GM12878 (cell line): ENCODE measurements around the gene BET1. TPM values are rescaled to one million over a fixed set of nuclear protein-coding genes. Genes with fewer than 3 reads are reported as not detected.

Experiments used
- ATAC-seq: fragments of 200-7000 bp; cut with Tn5 transposase; 3 replicates; pipeline ENCODE4 v1.9.1; 2020; ENCODE audit warnings: mild to moderate bottlenecking, moderate library complexity
- BruUV-seq: library from RNA; stranded (reverse); fragments of 400-500 nt; replicated peaks from 2 replicates; lab custom pipeline; 2021; lab: Mats Ljungman, UMichigan
- CTCF ChIA-PET: fragments of 300-600 bp; sonication (Branson Sonifier 250); formaldehyde crosslinking; extraction: SDS; loops from one replicate; lab custom pipeline; 2021; ENCODE audit warnings: inconsistent platforms; lab: Yijun Ruan, JAX
- POLR2A ChIA-PET: fragments of 350-600 bp; formaldehyde crosslinking; extraction: SDS; loops from one replicate; lab custom pipeline; 2021; ENCODE audit warnings: inconsistent platforms; lab: Charles Lee
- RAD21 ChIA-PET: fragments of 300-600 bp; sonication (Branson Sonifier 250); formaldehyde crosslinking; loops from one replicate; lab custom pipeline; 2023; ENCODE audit warnings: antibody characterized with exemption; ENCODE audit not compliant: unreplicated experiment; lab: Charles Lee
- SMC1A ChIA-PET: fragments of 300-600 bp; sonication (Branson Sonifier 250); formaldehyde crosslinking; loops from one replicate; lab custom pipeline; 2023; ENCODE audit not compliant: unreplicated experiment, uncharacterized antibody; lab: Charles Lee
- DNase-seq: peaks from one replicate; pipeline ENCODE4 v3.0.0-alpha.2; 2011; ENCODE audit warnings: low read depth, low spot score
- FAIRE-seq: peaks from 3 replicates; lab custom pipeline; 2011; peaks lifted over from hg19 to GRCh38; lab: Jason Lieb, UNC
- H2AFZ ChIP-seq: 2 replicates; pipeline ENCODE4 v1.6.0; 2011; ENCODE audit warnings: low read depth, low read length, control low read depth; ENCODE audit not compliant: control insufficient read depth
- H3K27ac ChIP-seq: 2 replicates; pipeline ENCODE4 v1.5.1; 2011; ENCODE audit warnings: control low read depth; ENCODE audit not compliant: control insufficient read depth, insufficient read depth
- H3K27me3 ChIP-seq, 2 experiments: replicated peaks in 1 of 2; 2 replicates each; pipeline versions ENCODE4 v1.6.0 to v1.6.1; 2011; ENCODE audit warnings: low read length in 1 of 2; ENCODE audit not compliant: control insufficient read depth in 2 of 2, insufficient read depth in 2 of 2
- H3K36me3 ChIP-seq, 2 experiments: 2 replicates each; pipeline ENCODE4 v1.5.1; 2011; ENCODE audit warnings: low read length in 1 of 2; ENCODE audit not compliant: control insufficient read depth in 2 of 2, insufficient read depth in 2 of 2
- H3K4me1 ChIP-seq: 2 replicates; pipeline ENCODE4 v1.6.1; 2011; ENCODE audit warnings: mild to moderate bottlenecking, low read length, moderate library complexity, mixed read lengths; ENCODE audit not compliant: control insufficient read depth, insufficient read depth
- H3K4me2 ChIP-seq: 2 replicates; pipeline ENCODE4 v1.6.0; 2011; ENCODE audit warnings: control low read depth; ENCODE audit not compliant: control insufficient read depth, insufficient read depth
- H3K4me3 ChIP-seq: fragments of 200-600 bp; sonication (generic); 2 replicates; pipeline ENCODE4 v1.5.1; 2016
- H3K79me2 ChIP-seq: 2 replicates; pipeline ENCODE4 v1.6.0; 2011; ENCODE audit warnings: low read length; ENCODE audit not compliant: control insufficient read depth, insufficient read depth
- H3K9ac ChIP-seq: 2 replicates; pipeline ENCODE4 v1.8.0; 2011; ENCODE audit warnings: low read length, control low read depth, mixed read lengths; ENCODE audit not compliant: control insufficient read depth, insufficient read depth
- H3K9me3 ChIP-seq: replicated peaks from 3 replicates; pipeline ENCODE4 v1.5.1; 2011; ENCODE audit warnings: mild to moderate bottlenecking, low read length; ENCODE audit not compliant: control insufficient read depth, insufficient read depth
- H4K20me1 ChIP-seq: 2 replicates; pipeline ENCODE4 v1.6.0; 2011; ENCODE audit not compliant: control insufficient read depth, insufficient read depth
- BCL11A ChIP-seq: IDR thresholded peaks from 2 replicates; pipeline ENCODE4 v1.6.1; 2011; ENCODE audit warnings: low read depth, low read length
- BMI1 ChIP-seq: fragments of 450-650 bp; IDR thresholded peaks from 2 replicates; pipeline ENCODE4 v1.6.1; 2016; ENCODE audit warnings: mild to moderate bottlenecking, moderate library complexity, borderline replicate concordance
- CBX3 ChIP-seq: fragments of 200-600 bp; sonication (generic); IDR thresholded peaks from 2 replicates; pipeline ENCODE4 v1.6.1; 2016; ENCODE audit warnings: low read depth, borderline replicate concordance
- CHD4 ChIP-seq: fragments of 200-600 bp; sonication (generic); IDR thresholded peaks from 2 replicates; pipeline ENCODE4 v1.6.1; 2016; ENCODE audit warnings: mild to moderate bottlenecking
- DPF2 ChIP-seq: fragments of 450-650 bp; IDR thresholded peaks from 2 replicates; pipeline ENCODE4 v1.6.1; 2017; ENCODE audit warnings: mild to moderate bottlenecking
- EZH2 ChIP-seq: IDR thresholded peaks from 2 replicates; pipeline ENCODE4 v1.6.1; 2012; ENCODE audit warnings: low read depth, mild to moderate bottlenecking, control low read depth, inconsistent platforms, low read length, borderline replicate concordance; ENCODE audit not compliant: control insufficient read depth
- GABPA ChIP-seq: IDR thresholded peaks from 2 replicates; pipeline ENCODE4 v1.6.1; 2014; ENCODE audit warnings: antibody characterized with exemption, low read depth, mild to moderate bottlenecking, inconsistent platforms
- POLR2A ChIP-seq: IDR thresholded peaks from 2 replicates; pipeline ENCODE4 v1.6.1; 2011; ENCODE audit warnings: low read depth, mild to moderate bottlenecking, low read length
- RELA ChIP-seq: fragments of 450-650 bp; IDR thresholded peaks from 2 replicates; pipeline ENCODE4 v1.8.0; 2014; ENCODE audit warnings: borderline replicate concordance; ENCODE audit not compliant: partially characterized antibody
- RUNX3 ChIP-seq: IDR thresholded peaks from 2 replicates; pipeline ENCODE4 v1.6.1; 2012; ENCODE audit warnings: low read length, inconsistent platforms
- SIN3A ChIP-seq: IDR thresholded peaks from 2 replicates; pipeline ENCODE4 v1.6.1; 2012; ENCODE audit warnings: low read depth, low read length, improper control_type of control experiment
- SUZ12 ChIP-seq: fragments of 200-600 bp; sonication (generic); IDR thresholded peaks from one replicate; pipeline ENCODE4 v1.6.1; 2018; ENCODE audit warnings: antibody characterized with exemption, mild to moderate bottlenecking; ENCODE audit not compliant: unreplicated experiment
- ZZZ3 ChIP-seq: IDR thresholded peaks from 2 replicates; pipeline ENCODE4 v1.6.1; 2011; ENCODE audit warnings: low read depth; ENCODE audit not compliant: control insufficient read depth, insufficient read length
- WGBS: methylation state at CpG from one replicate; pipeline ENCODE4 v1.1.6; 2016; ENCODE audit warnings: low lambda C conversion rate; ENCODE audit not compliant: insufficient replicate concordance, insufficient coverage; ENCODE audit errors: missing lambda C conversion rate; 5-methylcytosine and 5-hydroxymethylcytosine counted together
- in situ Hi-C: fragments of 300-500 bp; cut with MboI; formaldehyde crosslinking; loops from 9 replicates; pipeline ENCODE4 v1.14.3; 2018; ENCODE audit warnings: mixed read lengths
- intact Hi-C: fragments of 100-400 bp; cut with micrococcal nuclease; formaldehyde crosslinking; loops from one replicate; pipeline ENCODE4 v1.14.2; 2022; ENCODE audit not compliant: unreplicated experiment
- polyA plus RNA-seq, 11 experiments: library from polyadenylated mRNA; depleted of rRNA in 4 of 11; unstranded in 6 of 11; stranded (reverse) in 5 of 11; fragments of >200 nt; fragmentation: Nextera tagmentation in 4 of 11; fragmentation: Illumina TruSeq in 1 of 11; extraction: Ambion mirVana in 4 of 11; extraction: Trizol in 1 of 11; gene quantifications; 1 replicate in 1 of 11; 2 replicates in 10 of 11; pipeline versions ENCODE4 v1.2.1 to v1.2.3, GENCODE V29; 2011 to 2016; ENCODE audit warnings: inconsistent platforms in 2 of 11, missing spikeins in 2 of 11, low read depth in 1 of 11
- total RNA-seq, 4 experiments: library from RNA; depleted of rRNA in 3 of 4; stranded (reverse); fragments of >200 nt in 3 of 4; fragmentation: Illumina TruSeq in 1 of 4; extraction: Trizol in 1 of 4; gene quantifications; 2 replicates each; pipeline versions ENCODE4 v1.2.1 to v1.2.3, GENCODE V29; 2013 to 2021
- TF ChIP-seq, protein P1 (sequence below): fragments of 150-350 bp; IDR thresholded peaks from 2 replicates; pipeline ENCODE4 v1.6.1; 2016; ENCODE audit warnings: low read depth, low read length
- TF ChIP-seq, protein P2 (sequence below): IDR thresholded peaks from 2 replicates; pipeline ENCODE4 v1.6.1; 2012; ENCODE audit warnings: low read depth, low read length, improper control_type of control experiment
- TF ChIP-seq, protein P3 (sequence below): IDR thresholded peaks from 2 replicates; pipeline ENCODE4 v1.6.1; 2012; ENCODE audit warnings: low read length, inconsistent platforms
- TF ChIP-seq, protein P4 (sequence below): IDR thresholded peaks from 2 replicates; pipeline ENCODE4 v1.6.1; 2011; ENCODE audit warnings: mild to moderate bottlenecking, low read depth, low read length, moderate library complexity; ENCODE audit not compliant: insufficient replicate concordance

The BET1 gene
- total and polyA plus RNA-seq, 10 of the 15 experiments (the other 5 are each of a cell fraction or from before 2014, with no cell fraction given) = 12.5 to 99.5 (median 28.4) TPM

DNA sequence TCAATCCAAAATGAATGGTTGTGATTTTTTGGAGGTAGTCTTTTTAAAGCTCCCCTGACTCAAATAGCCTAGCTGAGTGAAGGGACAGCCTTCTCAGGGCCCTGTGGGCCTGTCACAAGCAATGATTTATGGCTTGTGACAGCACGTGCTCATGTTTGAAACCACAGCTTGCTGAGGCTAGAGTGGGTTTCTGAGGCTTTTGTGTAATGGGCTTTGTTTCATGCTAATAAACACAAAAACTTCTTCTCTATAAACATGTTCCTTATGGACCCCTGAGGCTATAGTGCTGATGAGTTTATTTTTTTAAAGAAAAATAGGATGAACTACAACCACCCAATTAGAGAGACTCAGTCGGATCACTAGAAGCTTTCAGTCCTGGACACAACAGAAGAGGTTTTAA is 36.1 kb upstream of the BET1 start:
- in situ Hi-C loops (no loop called here), intact Hi-C loops (no loop called here)
- DNase-seq = no peak
- CTCF ChIA-PET = interaction anchor here (1.1 to 2.8 kb wide), 5 partner anchors 9 to 130 kb away, joined by 3 to 10 read pairs (median 5); no protein-coding TSS in a partner anchor
- Histone ChIP-seq H3K4me3 (no peak overlapping the region), H3K36me3 (no peaks in the 10 kb centered on the region), H3K9me3 (peaks cover 1% of the 10 kb centered on the region; the same call in 2 of the 3 replicates), H3K9ac (no peak overlapping the region), H3K27me3 (no peaks in the 10 kb centered on the region), H2AFZ (no peak overlapping the region), H3K27ac (no peak overlapping the region), H3K79me2 (no peaks in the 10 kb centered on the region), H4K20me1 (no peaks in the 10 kb centered on the region), H3K4me1 (no peaks in the 10 kb centered on the region; the same call in 1 of the 2 replicates), H3K4me2 (no peak overlapping the region)
- POLR2A ChIA-PET = interaction anchor here (1.4 kb wide), 1 partner anchor 11 kb away, joined by 4 read pairs; no protein-coding TSS in a partner anchor
- ATAC-seq = peak; percentile 26; the same call in 1 of the 3 replicates
- SMC1A ChIA-PET = interaction anchor here (1.1 to 2.7 kb wide), 6 partner anchors 9 to 137 kb away, joined by 3 to 13 read pairs (median 7); no protein-coding TSS in a partner anchor
- RAD21 ChIA-PET = interaction anchor here (0.5 to 2.8 kb wide), 6 partner anchors 11 to 1198 kb away, joined by 3 to 19 read pairs (median 4); no protein-coding TSS in a partner anchor
- WGBS = 31% methylated on average over 2 of the region's 2 CpGs
- no peak for FAIRE-seq
- BruUV-seq = no TSS peak
- TF ChIP-seq, protein P1, sequence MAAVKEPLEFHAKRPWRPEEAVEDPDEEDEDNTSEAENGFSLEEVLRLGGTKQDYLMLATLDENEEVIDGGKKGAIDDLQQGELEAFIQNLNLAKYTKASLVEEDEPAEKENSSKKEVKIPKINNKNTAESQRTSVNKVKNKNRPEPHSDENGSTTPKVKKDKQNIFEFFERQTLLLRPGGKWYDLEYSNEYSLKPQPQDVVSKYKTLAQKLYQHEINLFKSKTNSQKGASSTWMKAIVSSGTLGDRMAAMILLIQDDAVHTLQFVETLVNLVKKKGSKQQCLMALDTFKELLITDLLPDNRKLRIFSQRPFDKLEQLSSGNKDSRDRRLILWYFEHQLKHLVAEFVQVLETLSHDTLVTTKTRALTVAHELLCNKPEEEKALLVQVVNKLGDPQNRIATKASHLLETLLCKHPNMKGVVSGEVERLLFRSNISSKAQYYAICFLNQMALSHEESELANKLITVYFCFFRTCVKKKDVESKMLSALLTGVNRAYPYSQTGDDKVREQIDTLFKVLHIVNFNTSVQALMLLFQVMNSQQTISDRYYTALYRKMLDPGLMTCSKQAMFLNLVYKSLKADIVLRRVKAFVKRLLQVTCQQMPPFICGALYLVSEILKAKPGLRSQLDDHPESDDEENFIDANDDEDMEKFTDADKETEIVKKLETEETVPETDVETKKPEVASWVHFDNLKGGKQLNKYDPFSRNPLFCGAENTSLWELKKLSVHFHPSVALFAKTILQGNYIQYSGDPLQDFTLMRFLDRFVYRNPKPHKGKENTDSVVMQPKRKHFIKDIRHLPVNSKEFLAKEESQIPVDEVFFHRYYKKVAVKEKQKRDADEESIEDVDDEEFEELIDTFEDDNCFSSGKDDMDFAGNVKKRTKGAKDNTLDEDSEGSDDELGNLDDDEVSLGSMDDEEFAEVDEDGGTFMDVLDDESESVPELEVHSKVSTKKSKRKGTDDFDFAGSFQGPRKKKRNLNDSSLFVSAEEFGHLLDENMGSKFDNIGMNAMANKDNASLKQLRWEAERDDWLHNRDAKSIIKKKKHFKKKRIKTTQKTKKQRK = no peak
- TF ChIP-seq DPF2 (0 out of 2 replicates have a peak, but pooled peaks have one; percentile 35), RELA (no peak), SUZ12 (no peak), RUNX3 (peak; percentile 39; the same call in 1 of the 2 replicates), BCL11A (0 out of 2 replicates have a peak, but pooled peaks have one; percentile 11), CHD4 (no peak), POLR2A (no peak), BMI1 (no peak), GABPA (no peak), SIN3A (no peak), EZH2 (no peak), ZZZ3 (no peak), CBX3 (no peak)
- TF ChIP-seq, protein P2, sequence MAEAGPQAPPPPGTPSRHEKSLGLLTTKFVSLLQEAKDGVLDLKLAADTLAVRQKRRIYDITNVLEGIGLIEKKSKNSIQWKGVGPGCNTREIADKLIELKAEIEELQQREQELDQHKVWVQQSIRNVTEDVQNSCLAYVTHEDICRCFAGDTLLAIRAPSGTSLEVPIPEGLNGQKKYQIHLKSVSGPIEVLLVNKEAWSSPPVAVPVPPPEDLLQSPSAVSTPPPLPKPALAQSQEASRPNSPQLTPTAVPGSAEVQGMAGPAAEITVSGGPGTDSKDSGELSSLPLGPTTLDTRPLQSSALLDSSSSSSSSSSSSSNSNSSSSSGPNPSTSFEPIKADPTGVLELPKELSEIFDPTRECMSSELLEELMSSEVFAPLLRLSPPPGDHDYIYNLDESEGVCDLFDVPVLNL = no peak
- TF ChIP-seq, protein P3, sequence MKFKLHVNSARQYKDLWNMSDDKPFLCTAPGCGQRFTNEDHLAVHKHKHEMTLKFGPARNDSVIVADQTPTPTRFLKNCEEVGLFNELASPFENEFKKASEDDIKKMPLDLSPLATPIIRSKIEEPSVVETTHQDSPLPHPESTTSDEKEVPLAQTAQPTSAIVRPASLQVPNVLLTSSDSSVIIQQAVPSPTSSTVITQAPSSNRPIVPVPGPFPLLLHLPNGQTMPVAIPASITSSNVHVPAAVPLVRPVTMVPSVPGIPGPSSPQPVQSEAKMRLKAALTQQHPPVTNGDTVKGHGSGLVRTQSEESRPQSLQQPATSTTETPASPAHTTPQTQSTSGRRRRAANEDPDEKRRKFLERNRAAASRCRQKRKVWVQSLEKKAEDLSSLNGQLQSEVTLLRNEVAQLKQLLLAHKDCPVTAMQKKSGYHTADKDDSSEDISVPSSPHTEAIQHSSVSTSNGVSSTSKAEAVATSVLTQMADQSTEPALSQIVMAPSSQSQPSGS = no peak
- TF ChIP-seq, protein P4, sequence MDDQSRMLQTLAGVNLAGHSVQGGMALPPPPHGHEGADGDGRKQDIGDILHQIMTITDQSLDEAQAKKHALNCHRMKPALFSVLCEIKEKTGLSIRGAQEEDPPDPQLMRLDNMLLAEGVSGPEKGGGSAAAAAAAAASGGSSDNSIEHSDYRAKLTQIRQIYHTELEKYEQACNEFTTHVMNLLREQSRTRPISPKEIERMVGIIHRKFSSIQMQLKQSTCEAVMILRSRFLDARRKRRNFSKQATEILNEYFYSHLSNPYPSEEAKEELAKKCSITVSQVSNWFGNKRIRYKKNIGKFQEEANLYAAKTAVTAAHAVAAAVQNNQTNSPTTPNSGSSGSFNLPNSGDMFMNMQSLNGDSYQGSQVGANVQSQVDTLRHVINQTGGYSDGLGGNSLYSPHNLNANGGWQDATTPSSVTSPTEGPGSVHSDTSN = peak; percentile 90
